Testis (tissue), 2 donors: Measurements from ENCODE around the gene ARID5A.

ENCODE experiments used
- CTCF ChIP-seq, 3 experiments: fragments of 450-650 bp in 2 of 3; fragments of 200-600 bp in 1 of 3; sonication (generic) in 1 of 3; IDR thresholded peaks; one replicate each; pipeline ENCODE4 v1.5.1; 2016 to 2019; ENCODE audit warnings: antibody characterized with exemption in 3 of 3, mild to moderate bottlenecking in 2 of 3, moderate library complexity in 1 of 3
- POLR2A ChIP-seq: fragments of 450-650 bp; IDR thresholded peaks from one replicate; pipeline ENCODE4 v1.6.1; 2017; ENCODE audit warnings: antibody characterized with exemption, mild to moderate bottlenecking, moderate library complexity

GRCh38 chr2:96591054-96591453, 54.5 kb downstream of the ARID5A start:
- no peak for TF ChIP-seq CTCF (IDR thresholded peaks at IDR 0.05)
- no peak for TF ChIP-seq POLR2A
